Measurements from ENCODE around the gene TAF15. TPM values are rescaled to one million over a fixed set of nuclear protein-coding genes. Genes with fewer than 3 reads are reported as not detected.

TAF15 gene
- polyA plus RNA-seq, 1 donor from 2014 or later = 45.8 TPM

DNA sequence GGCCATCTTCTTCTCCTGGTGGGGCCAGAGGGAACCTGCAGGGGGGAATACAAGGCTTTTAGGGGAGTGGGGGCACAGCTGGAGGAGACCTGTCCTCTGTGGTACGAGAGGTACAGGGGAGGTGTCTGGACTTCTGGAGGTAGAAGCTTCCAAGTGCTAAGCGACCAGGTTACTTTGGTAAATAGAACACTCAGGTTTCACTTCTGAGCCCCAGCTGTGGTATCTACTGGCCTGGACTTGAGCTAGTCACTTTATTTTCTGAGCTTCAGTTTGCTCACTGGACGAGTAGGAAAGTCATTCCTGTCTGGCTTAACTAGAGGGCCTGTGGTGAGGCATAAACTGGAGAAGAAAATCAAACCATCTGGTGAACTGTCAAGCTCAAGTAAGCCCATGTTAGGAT lies 59.5 kb downstream of the TAF15 start, which contains the start of gene HEATR9:
Gene HEATR9, minus strand, starts transcription at position 155 of the 400 bp plus-strand sequence. Its CDS starts 149 bp downstream, at position 6.
- no peaks in the 10 kb centered on the region for H3F3A ChIP-seq (ENCODE audit: insufficient read depth, low read length, poor library complexity, severe bottlenecking)

More for the DNA sequence above, 59.5 kb downstream of the TAF15 start, which contains the start of gene HEATR9:
- Histone ChIP-seq H3K27ac (ENCODE audit: low read length) (no peak within 1 kb of the TSS), H3K36me3 (ENCODE audit: insufficient read depth, low read length) (no peaks in the 10 kb centered on the region), H3K9me2 (ENCODE audit: insufficient read depth, low read length) (no peaks in the 10 kb centered on the region), H3K79me2 (replicated peaks; ENCODE audit: insufficient read depth, low read length) (no peaks in the 10 kb centered on the region), H2AFZ (ENCODE audit: low read depth, low read length) (no peak within 1 kb of the TSS), H3K27me3 (ENCODE audit: insufficient read depth, low read depth, low read length) (no peaks in the 10 kb centered on the region), H4K20me1 (ENCODE audit: insufficient read depth) (no peaks in the 10 kb centered on the region), H3K4me3 (ENCODE audit: low read length) (no peak within 1 kb of the TSS), H3K4me2 (ENCODE audit: low read length) (no peak within 1 kb of the TSS), H3K9me3 (ENCODE audit: low read length) (no peaks in the 10 kb centered on the region), H3K9ac (ENCODE audit: low read length) (no peak within 1 kb of the TSS)
- TF ChIP-seq CTCF (IDR thresholded peaks at IDR 0.05; ENCODE audit: poor library complexity, severe bottlenecking) (no peak), POLR2AphosphoS5 (IDR thresholded peaks at IDR 0.05) (no peak), RAD21 (conservative IDR thresholded peaks at IDR 0.05) (no peak), SMC3 (conservative IDR thresholded peaks at IDR 0.05; ENCODE audit: poor library complexity) (no peak), EZH2 (IDR thresholded peaks at IDR 0.05; ENCODE audit: borderline replicate concordance, insufficient read depth, low read length, poor library complexity, severe bottlenecking) (no peak), MXI1 (conservative IDR thresholded peaks at IDR 0.05; ENCODE audit: poor library complexity, severe bottlenecking) (no peak), TAF1 (IDR thresholded peaks at IDR 0.05; ENCODE audit: low read depth) (no peak), REST (IDR thresholded peaks at IDR 0.05; ENCODE audit: borderline replicate concordance) (no peak), EP300 (conservative IDR thresholded peaks at IDR 0.05; ENCODE audit: poor library complexity, severe bottlenecking) (no peak)
